SK-N-MC (cell line): Measurements from ENCODE around the gene PRCD.
A peak's percentile ranks its signal among the peaks of the same experiment; 100 is the strongest.

Source experiments
- DNase-seq: peaks from one replicate; pipeline ENCODE4 v3.0.0-alpha.2; 2011; ENCODE audit warnings: low read depth, low spot score
- H3K27ac ChIP-seq: fragments of 200-600 bp; sonication (generic); 2 replicates; pipeline ENCODE4 v1.5.1; 2016; ENCODE audit warnings: mixed run types
- H3K36me3 ChIP-seq: fragments of 200-600 bp; sonication (generic); 2 replicates; pipeline ENCODE4 v1.6.1; 2017; ENCODE audit warnings: antibody characterized with exemption, low read length, mixed read lengths; ENCODE audit not compliant: insufficient read depth
- H3K4me3 ChIP-seq: fragments of 200-600 bp; sonication (generic); 2 replicates; pipeline ENCODE4 v1.5.1; 2016
- H3K9ac ChIP-seq: fragments of 200-600 bp; sonication (generic); 2 replicates; pipeline ENCODE4 v1.8.0; 2017; ENCODE audit warnings: mixed run types, mixed read lengths; ENCODE audit not compliant: insufficient read length
- H3K9me3 ChIP-seq: fragments of 200-600 bp; sonication (generic); 2 replicates; pipeline ENCODE4 v1.6.1; 2017; ENCODE audit warnings: low read depth, mild to moderate bottlenecking, antibody characterized with exemption, low read length, moderate library complexity, mixed read lengths
- EZH2 ChIP-seq: fragments of 200-600 bp; sonication (generic); IDR thresholded peaks from one replicate; pipeline ENCODE4 v1.6.1; 2017; ENCODE audit warnings: antibody characterized with exemption
- FOXP2 ChIP-seq: optimal IDR thresholded peaks from 2 replicates; pipeline ENCODE3; 2011; ENCODE audit warnings: mild to moderate bottlenecking, moderate library complexity; ENCODE audit not compliant: insufficient read depth; ENCODE audit errors: extremely low read length, control extremely low read depth
- POLR2AphosphoS5 ChIP-seq: IDR thresholded peaks from 2 replicates; pipeline ENCODE4 v1.6.1; 2012; ENCODE audit warnings: mild to moderate bottlenecking, low read depth, low read length, borderline replicate concordance

PRCD gene

DNA sequence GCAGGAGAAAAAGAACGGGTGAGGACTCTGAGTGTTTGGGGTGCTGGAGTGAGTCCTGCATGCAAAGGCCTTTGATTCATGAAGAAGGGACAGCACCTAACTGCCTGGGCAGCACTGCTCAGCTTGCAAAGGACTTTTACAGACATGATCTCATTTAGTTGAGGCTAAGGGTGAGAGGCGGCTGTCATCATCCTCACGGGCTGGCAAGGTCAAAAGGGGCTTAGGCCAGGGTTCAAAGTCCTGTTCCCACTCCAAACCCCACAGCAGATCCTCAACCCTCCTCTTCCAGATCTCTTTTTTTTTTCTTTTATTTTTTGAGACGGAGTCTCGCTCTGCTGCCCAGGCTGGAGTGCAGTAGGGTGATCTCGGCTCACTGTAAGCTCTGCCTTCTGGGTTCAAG is 43.4 kb upstream of the PRCD start:
- H3K36me3 ChIP-seq, result no peaks in the 10 kb centered on the region
- no peak overlapping the region for H3K9ac ChIP-seq
- no peak for DNase-seq

DNA sequence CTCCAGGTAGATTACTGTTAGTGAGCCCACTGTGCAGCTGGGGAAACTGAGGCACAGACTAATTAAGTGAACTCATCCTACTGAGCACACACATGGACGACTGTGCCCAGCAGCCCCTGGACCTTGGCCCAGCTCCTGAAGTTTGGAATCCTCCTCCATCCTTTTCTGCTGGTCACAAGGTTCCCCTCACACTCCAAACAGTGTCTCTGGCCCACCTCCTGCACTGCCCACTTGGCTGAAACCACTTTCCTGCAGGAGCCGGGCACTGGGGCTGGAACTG is 42.2 kb upstream of the PRCD start:
- Histone ChIP-seq H3K27ac (no peak overlapping the region), H3K36me3 (no peaks in the 10 kb centered on the region), H3K9me3 (no peaks in the 10 kb centered on the region), H3K9ac (no peak overlapping the region), H3K4me3 (peak overlapping the region; percentile 61; the same call in 1 of the 2 replicates)
- TF ChIP-seq EZH2 (no peak), POLR2AphosphoS5 (no peak), FOXP2 (no peak)
- no peak for DNase-seq

More for the DNA sequence above, 43.4 kb upstream of the PRCD start:
- H3K4me3 ChIP-seq, result no peak overlapping the region
- no peaks in the 10 kb centered on the region for H3K9me3 ChIP-seq
- H3K27ac ChIP-seq, result no peak overlapping the region
- TF ChIP-seq FOXP2, result no peak
- TF ChIP-seq POLR2AphosphoS5, result no peak
- TF ChIP-seq EZH2, result no peak

DNA sequence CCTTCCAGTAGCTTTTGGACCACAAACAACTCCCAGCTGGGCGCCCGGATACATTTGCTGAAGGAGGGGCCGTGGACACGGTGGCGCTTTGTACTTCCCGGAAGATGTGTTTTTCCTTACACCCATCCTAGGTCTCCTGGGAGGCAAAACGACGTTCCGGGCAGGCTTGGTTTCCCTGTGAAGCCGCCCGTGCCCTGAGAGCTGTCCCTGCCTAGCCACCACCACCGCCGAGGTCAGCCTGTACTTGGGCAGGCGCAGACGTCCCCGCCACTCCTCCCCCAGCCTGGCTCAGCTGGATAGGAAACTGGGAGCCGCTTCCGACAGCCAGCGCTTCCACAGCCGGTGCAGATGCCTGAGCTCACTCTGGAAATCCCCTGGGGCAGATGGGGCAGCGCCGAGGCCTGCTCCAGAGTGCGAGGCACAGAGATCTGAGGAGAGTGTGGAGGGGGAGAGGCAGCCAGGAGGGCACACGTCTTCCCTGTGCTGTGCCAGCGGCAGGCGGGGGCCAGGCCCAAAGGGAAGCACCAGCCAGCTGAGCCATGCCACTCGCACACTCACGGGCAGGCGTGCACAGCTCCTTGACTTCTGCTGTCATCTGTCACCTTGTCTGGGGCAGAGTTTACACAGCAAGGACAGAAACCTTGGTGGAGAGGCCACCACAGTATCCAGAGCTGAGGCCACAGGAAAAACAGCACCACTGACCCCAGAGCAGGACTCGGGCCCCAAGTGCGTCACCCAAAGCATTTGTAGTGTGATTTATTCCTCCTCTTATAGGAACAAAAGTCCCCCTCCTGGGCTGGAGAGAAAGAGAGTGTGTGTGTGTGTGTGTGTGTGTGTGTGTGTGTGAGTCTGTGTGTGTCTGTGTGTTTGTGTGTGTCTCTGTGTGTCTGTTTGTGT is 41.6 kb upstream of the PRCD start:
- 0 out of 2 replicates have a peak, but pooled peaks have one; percentile 22 for TF ChIP-seq POLR2AphosphoS5
- no peak for TF ChIP-seq EZH2
- TF ChIP-seq FOXP2, result peak; percentile 61
- no peak overlapping the region for H3K9ac ChIP-seq
- DNase-seq, result no peak
- no peaks in the 10 kb centered on the region for H3K36me3 ChIP-seq
- no peaks in the 10 kb centered on the region for H3K9me3 ChIP-seq
- H3K27ac ChIP-seq, result no peak overlapping the region
- peak overlapping the region; percentile 61 for H3K4me3 ChIP-seq

DNA sequence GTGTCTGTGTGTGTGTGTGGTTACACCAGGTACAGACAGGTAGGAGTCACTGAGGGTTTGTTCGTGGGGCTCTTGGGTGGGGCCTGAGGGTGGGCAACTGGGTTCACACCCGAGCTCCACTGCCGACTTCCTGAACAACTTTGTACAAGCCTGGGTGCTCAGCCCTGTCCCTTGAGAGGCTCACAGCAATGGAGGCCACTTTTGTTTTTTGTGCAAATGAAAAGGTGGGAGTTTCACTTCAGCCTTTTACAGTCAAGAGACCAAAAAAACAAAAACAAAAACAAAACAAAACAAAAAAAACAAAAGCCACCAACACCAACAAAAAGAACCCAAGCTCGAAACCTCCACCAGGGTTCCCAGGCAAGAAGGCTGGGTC is 41.0 kb upstream of the PRCD start:
- H3K9ac ChIP-seq, result no peak overlapping the region
- no peak for TF ChIP-seq POLR2AphosphoS5
- no peak for TF ChIP-seq FOXP2
- no peak for TF ChIP-seq EZH2
- no peaks in the 10 kb centered on the region for H3K36me3 ChIP-seq
- no peaks in the 10 kb centered on the region for H3K9me3 ChIP-seq
- H3K27ac ChIP-seq, result no peak overlapping the region
- no peak overlapping the region; the same call in 1 of the 2 replicates for H3K4me3 ChIP-seq
- DNase-seq, result no peak

DNA sequence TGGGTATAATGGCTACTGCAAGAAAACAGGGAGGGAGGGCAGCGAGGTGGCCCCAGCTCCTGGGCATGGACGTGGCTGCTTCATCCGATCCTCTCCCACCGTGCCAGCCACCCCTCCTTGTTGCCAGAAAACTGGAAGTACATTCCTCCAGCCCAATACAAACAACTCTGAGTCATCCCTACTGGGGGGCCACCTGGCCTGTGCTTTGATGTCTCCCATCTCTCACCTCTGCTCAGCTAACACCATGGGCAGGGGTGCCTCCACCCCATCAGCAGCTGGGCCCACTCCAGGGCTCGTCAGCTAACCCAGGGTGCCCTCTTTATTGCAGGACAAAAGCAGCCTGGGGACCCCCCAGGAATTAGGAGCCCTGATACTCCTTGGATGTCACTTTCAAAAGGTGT is 40.6 kb upstream of the PRCD start:
- Histone ChIP-seq H3K9ac (no peak overlapping the region), H3K27ac (no peak overlapping the region), H3K36me3 (no peaks in the 10 kb centered on the region), H3K9me3 (no peaks in the 10 kb centered on the region), H3K4me3 (no peak overlapping the region)
- DNase-seq, result no peak
- no peak for TF ChIP-seq POLR2AphosphoS5
- TF ChIP-seq EZH2, result no peak
- TF ChIP-seq FOXP2, result no peak

DNA sequence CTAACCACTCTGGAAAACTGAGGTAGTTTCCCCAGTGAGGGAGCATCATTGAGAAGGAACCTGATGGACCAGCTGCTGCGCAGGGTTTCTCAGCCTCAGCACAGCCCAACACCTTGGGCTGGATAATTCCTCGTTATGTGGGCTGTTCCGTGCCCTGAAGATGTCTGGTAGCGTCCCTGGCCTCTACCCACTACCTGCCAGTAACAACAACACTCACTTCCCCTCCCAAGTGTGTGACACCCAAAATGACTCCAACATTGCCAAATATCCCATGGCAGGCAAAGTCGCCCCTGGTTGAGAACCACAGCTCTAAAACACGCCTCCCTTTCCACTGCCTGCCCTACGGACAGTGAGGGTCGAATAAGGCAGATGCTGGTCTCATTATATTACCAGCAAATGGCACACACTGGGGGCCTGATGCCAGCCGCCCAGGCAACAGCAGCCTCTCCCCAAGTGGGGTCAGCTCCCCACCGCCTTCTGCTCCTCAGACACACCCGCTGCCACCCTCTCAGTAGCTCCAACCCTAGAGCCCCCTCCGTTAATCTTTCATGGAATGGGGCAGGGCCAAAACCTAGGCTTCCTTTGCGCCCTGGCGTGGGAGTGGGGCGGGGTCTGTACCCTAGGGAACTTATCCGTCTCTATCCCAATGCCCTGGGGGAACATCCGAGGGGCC is 39.6 kb upstream of the PRCD start:
- Histone ChIP-seq H3K9me3 (no peaks in the 10 kb centered on the region), H3K9ac (peak overlapping the region; percentile 81), H3K4me3 (peak overlapping the region; percentile 97), H3K36me3 (no peaks in the 10 kb centered on the region), H3K27ac (no peak overlapping the region)
- no peak for DNase-seq
- TF ChIP-seq FOXP2 (no peak), EZH2 (no peak), POLR2AphosphoS5 (no peak)

DNA sequence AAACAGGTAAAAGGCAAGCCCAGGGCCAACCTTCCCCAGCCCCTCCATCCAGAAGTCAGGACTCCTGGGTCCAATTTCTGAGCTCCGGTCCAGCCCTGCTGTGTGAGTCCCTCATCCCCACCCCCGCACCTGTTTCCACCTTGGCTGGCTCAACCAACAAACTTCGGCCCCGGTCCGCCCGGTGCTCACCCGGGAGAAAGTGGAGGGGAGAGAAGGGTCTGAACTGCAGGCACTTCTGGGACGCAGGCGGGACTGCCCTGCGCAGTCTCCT is 39.2 kb upstream of the PRCD start:
- Histone ChIP-seq H3K9ac (peak overlapping the region; percentile 81), H3K36me3 (no peaks in the 10 kb centered on the region), H3K27ac (no peak overlapping the region), H3K9me3 (no peaks in the 10 kb centered on the region), H3K4me3 (peak overlapping the region; percentile 97)
- no peak for DNase-seq
- TF ChIP-seq EZH2, result no peak
- TF ChIP-seq FOXP2, result no peak
- no peak for TF ChIP-seq POLR2AphosphoS5

DNA sequence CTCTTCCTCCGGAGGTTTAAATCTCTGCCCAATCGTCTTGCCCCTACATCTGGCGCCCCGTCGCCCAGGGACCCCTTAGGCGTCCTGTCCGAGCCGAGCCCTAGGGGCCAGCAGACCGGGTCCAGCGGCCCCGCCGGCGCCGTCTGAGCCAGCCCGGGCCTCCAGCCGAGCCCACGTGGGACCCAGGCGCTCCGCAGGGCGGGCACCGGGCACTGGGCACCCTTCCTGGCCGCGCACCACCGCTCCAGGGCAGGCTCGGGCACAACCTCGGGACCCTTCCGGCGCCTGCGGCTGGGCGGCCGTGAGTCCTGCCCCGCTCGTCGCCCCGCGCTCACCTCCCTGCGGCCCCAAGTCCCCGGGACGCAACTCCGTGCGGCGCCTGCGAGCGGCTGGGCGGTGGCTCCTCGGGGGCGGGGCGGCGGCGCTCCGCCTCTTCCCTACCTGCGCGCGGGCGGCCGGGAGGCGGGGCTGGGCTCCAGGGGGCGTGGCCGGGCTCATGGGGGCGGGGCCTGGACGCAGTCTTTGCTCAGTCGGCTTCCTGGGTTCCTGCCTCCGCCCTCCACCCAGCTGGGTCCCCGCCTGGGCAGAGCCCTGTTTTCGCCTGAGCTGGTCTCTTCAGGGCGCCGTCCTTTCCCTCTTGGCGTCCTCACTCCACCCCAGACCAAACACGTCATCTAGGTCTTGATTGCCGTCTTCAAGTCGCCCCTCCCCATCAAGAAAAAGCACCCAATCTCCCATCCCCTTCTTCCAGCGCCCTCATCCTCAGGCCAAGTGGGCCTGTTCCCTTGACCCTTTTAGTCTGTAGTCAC is 38.6 kb upstream of the PRCD start, which contains the start of gene RHBDF2:
RHBDF2 (minus strand) TSS at position 406 of the 809 bp plus-strand sequence. CDS start 19,899 bp downstream, outside the sequence.
- TF ChIP-seq POLR2AphosphoS5, result peak; percentile 57; the same call in 1 of the 2 replicates
- TF ChIP-seq FOXP2, result no peak
- no peak for TF ChIP-seq EZH2
- DNase-seq, result no peak
- H3K36me3 ChIP-seq, result no peaks in the 10 kb centered on the region
- H3K4me3 ChIP-seq, result peak within 1 kb of the TSS; percentile 97
- no peak within 1 kb of the TSS for H3K27ac ChIP-seq
- no peaks in the 10 kb centered on the region for H3K9me3 ChIP-seq
- peak within 1 kb of the TSS; percentile 81 for H3K9ac ChIP-seq
